Neural progenitor cell (in vitro differentiated cells): ENCODE results near the gene HEY2. TPM values are rescaled to one million over a fixed set of nuclear protein-coding genes. Genes with fewer than 3 reads are reported as not detected.

Experiments
- DNase-seq: peaks from one replicate; pipeline ENCODE4 v3.0.0-alpha.2; 2016; ENCODE audit warnings: low spot score
- H2AFZ ChIP-seq: fragments of 200-600 bp; sonication (generic); replicated peaks from 2 replicates; pipeline ENCODE4 v1.6.1; 2016; ENCODE audit warnings: antibody characterized with exemption
- H3F3A ChIP-seq: fragments of 200-600 bp; sonication (generic); 2 replicates; pipeline ENCODE4 v1.6.1; 2016; ENCODE audit warnings: antibody characterized with exemption, low read depth
- H3K27ac ChIP-seq: fragments of 200-600 bp; sonication (generic); 2 replicates; pipeline ENCODE4 v1.5.1; 2016; ENCODE audit warnings: mild to moderate bottlenecking
- H3K27me3 ChIP-seq: fragments of 200-600 bp; sonication (generic); 2 replicates; pipeline ENCODE4 v1.6.1; 2016; ENCODE audit warnings: mild to moderate bottlenecking, moderate library complexity
- H3K36me3 ChIP-seq: fragments of 200-600 bp; sonication (generic); 2 replicates; pipeline ENCODE4 v1.5.1; 2016
- H3K4me1 ChIP-seq: fragments of 200-600 bp; sonication (generic); 2 replicates; pipeline ENCODE4 v1.6.1; 2016; ENCODE audit warnings: mixed run types
- H3K4me2 ChIP-seq: fragments of 200-600 bp; sonication (generic); 2 replicates; pipeline ENCODE4 v1.6.1; 2016
- H3K4me3 ChIP-seq: fragments of 200-600 bp; sonication (generic); 2 replicates; pipeline ENCODE4 v1.5.1; 2016
- H3K79me2 ChIP-seq: fragments of 200-600 bp; sonication (generic); 2 replicates; pipeline ENCODE4 v1.6.1; 2016; ENCODE audit warnings: low read depth
- H3K9ac ChIP-seq: fragments of 200-600 bp; sonication (generic); 2 replicates; pipeline ENCODE4 v1.6.1; 2016
- H3K9me3 ChIP-seq: fragments of 200-600 bp; sonication (generic); 2 replicates; pipeline ENCODE4 v1.5.1; 2016; ENCODE audit warnings: low read depth
- H4K20me1 ChIP-seq: fragments of 200-600 bp; sonication (generic); 2 replicates; pipeline ENCODE4 v1.6.1; 2016; ENCODE audit warnings: low read depth
- H3K27ac Mint-ChIP-seq: 3 replicates; pipeline ENCODE4 v1.8.0; 2021; ENCODE audit warnings: mixed read lengths
- H3K27me3 Mint-ChIP-seq: 2 replicates; pipeline ENCODE4 v1.8.0; 2022; ENCODE audit warnings: low read depth, mild to moderate bottlenecking, inconsistent platforms, moderate library complexity, mixed read lengths; ENCODE audit not compliant: insufficient read depth
- H3K36me3 Mint-ChIP-seq: 3 replicates; pipeline ENCODE4 v1.8.0; 2021; ENCODE audit warnings: mixed read lengths
- H3K4me1 Mint-ChIP-seq: 3 replicates; pipeline ENCODE4 v1.8.0; 2021; ENCODE audit warnings: mixed read lengths
- H3K4me3 Mint-ChIP-seq: 3 replicates; pipeline ENCODE4 v1.8.0; 2021; ENCODE audit warnings: mild to moderate bottlenecking, moderate library complexity, mixed read lengths
- H3K9me3 Mint-ChIP-seq: 3 replicates; pipeline ENCODE4 v1.8.0; 2020; ENCODE audit warnings: mixed read lengths
- EZH2 ChIP-seq: fragments of 200-600 bp; sonication (generic); IDR thresholded peaks from 2 replicates; pipeline ENCODE4 v1.6.1; 2017; ENCODE audit warnings: antibody characterized with exemption, mild to moderate bottlenecking, moderate library complexity
- EZH2phosphoT487 ChIP-seq: fragments of 200-600 bp; sonication (generic); IDR thresholded peaks from 2 replicates; pipeline ENCODE4 v1.6.1; 2017; ENCODE audit warnings: antibody characterized with exemption
- total RNA-seq: library from RNA; depleted of rRNA; stranded (reverse); fragments of >200 nt; gene quantifications from 2 replicates; pipeline ENCODE4 v1.2.3, GENCODE V29; 2015; ENCODE audit warnings: low replicate concordance
- TF ChIP-seq, protein P1 (sequence below): fragments of 200-600 bp; sonication (generic); IDR thresholded peaks from 2 replicates; pipeline ENCODE4 v1.5.1; 2017; ENCODE audit warnings: antibody characterized with exemption, mild to moderate bottlenecking

The HEY2 gene
- total RNA-seq, 1 donor from 2014 or later = 1.1 TPM

DNA sequence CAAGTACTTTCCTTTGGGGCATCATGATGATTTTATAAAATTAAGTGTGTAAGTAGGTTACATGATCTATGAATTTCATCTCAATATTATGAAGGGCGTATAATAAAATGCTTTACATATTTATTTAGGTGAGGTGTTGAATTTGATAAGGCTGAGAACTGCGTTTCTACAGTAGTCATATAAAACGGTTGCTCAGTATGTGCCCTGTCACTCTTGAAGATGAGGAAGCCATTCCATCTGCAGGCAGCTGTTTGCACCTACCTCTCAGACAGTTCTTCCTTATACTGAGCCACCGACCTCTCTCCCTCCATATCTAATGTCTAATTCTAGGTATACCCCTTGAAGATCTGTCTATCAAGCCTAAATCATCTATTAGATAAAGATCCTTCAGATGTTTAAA, 57.4 kb downstream of the HEY2 start:
- H3K27ac ChIP-seq = no peak overlapping the region
- no peaks in the 10 kb centered on the region for H3K4me1 ChIP-seq

DNA sequence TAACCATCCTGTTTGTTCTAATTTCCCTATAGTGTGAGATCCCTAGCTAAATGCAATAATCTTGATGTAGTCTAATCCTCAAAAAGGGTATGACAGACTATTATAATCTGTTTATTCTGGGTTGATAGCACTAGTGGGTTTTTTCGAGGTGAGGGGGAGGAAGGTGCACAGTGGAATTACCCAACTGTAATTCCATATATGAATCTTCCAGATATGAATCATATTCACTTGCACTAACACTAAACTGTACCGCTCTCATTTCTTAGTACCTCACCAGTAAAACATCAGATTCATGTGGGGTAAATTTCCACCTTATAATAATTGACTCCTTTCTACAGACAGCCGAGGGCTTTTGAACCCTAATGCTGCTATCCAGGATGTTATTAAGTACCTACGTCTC, 57.9 kb downstream of the HEY2 start:
- Histone ChIP-seq H3F3A (no peaks in the 10 kb centered on the region), H3K4me1 (no peaks in the 10 kb centered on the region), H3K9me3 (no peaks in the 10 kb centered on the region), H3K4me3 (no peak overlapping the region), H4K20me1 (no peaks in the 10 kb centered on the region), H3K27ac (no peak overlapping the region), H3K4me2 (no peak overlapping the region), H2AFZ (no peak overlapping the region), H3K9ac (no peak overlapping the region), H3K79me2 (no peaks in the 10 kb centered on the region), H3K36me3 (no peaks in the 10 kb centered on the region), H3K27me3 (no peaks in the 10 kb centered on the region)
- Mint-ChIP-seq H3K27ac (no peak overlapping the region), H3K9me3 (no peaks in the 10 kb centered on the region), H3K36me3 (no peaks in the 10 kb centered on the region), H3K4me3 (no peak overlapping the region), H3K27me3 (no peaks in the 10 kb centered on the region), H3K4me1 (peaks cover 7% of the 10 kb centered on the region)
- DNase-seq = no peak
- TF ChIP-seq EZH2phosphoT487 = no peak
- no peak for TF ChIP-seq EZH2
- TF ChIP-seq, protein P1, sequence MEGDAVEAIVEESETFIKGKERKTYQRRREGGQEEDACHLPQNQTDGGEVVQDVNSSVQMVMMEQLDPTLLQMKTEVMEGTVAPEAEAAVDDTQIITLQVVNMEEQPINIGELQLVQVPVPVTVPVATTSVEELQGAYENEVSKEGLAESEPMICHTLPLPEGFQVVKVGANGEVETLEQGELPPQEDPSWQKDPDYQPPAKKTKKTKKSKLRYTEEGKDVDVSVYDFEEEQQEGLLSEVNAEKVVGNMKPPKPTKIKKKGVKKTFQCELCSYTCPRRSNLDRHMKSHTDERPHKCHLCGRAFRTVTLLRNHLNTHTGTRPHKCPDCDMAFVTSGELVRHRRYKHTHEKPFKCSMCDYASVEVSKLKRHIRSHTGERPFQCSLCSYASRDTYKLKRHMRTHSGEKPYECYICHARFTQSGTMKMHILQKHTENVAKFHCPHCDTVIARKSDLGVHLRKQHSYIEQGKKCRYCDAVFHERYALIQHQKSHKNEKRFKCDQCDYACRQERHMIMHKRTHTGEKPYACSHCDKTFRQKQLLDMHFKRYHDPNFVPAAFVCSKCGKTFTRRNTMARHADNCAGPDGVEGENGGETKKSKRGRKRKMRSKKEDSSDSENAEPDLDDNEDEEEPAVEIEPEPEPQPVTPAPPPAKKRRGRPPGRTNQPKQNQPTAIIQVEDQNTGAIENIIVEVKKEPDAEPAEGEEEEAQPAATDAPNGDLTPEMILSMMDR = no peak

More for the DNA sequence above, 57.4 kb downstream of the HEY2 start:
- H3K4me1 Mint-ChIP-seq = peaks cover 7% of the 10 kb centered on the region
- H3K36me3 ChIP-seq = no peaks in the 10 kb centered on the region
- no peak overlapping the region for H3K9ac ChIP-seq
- no peak overlapping the region for H2AFZ ChIP-seq
- H3K36me3 Mint-ChIP-seq = no peaks in the 10 kb centered on the region
- H3K79me2 ChIP-seq = no peaks in the 10 kb centered on the region
- H4K20me1 ChIP-seq = no peaks in the 10 kb centered on the region
- H3K4me3 Mint-ChIP-seq = no peak overlapping the region
- no peak overlapping the region for H3K27ac Mint-ChIP-seq
- H3K9me3 Mint-ChIP-seq = no peaks in the 10 kb centered on the region
- TF ChIP-seq EZH2phosphoT487 (no peak), EZH2 (no peak)
- TF ChIP-seq, protein P1 = no peak
- H3K4me3 ChIP-seq = no peak overlapping the region
- no peaks in the 10 kb centered on the region for H3K9me3 ChIP-seq
- no peaks in the 10 kb centered on the region for H3K27me3 Mint-ChIP-seq
- H3K27me3 ChIP-seq = no peaks in the 10 kb centered on the region
- H3K4me2 ChIP-seq = no peak overlapping the region
- DNase-seq = no peak
- H3F3A ChIP-seq = no peaks in the 10 kb centered on the region

DNA sequence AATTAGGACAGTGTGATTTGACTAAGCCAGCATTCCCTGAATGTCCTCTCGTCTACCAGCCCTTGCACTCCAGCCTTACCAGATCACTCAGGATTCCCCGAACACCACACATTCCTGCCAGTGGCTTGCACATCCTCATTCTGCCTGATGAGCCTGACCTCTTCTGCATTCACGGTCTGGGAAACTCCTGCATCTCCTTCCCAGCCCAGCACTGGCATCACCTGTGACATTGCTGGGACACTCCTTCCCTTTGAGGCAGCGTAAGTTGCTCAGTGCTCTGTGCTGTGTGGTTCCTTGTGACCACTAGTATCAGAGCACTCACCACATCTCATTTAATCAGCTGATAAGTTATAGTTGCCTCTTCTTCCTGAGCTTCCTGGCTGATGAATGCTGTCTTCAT, 58.6 kb downstream of the HEY2 start:
- no peaks in the 10 kb centered on the region for H3K9me3 Mint-ChIP-seq
- Histone ChIP-seq H3K27ac (no peak overlapping the region), H4K20me1 (no peaks in the 10 kb centered on the region), H3K4me2 (no peak overlapping the region), H2AFZ (no peak overlapping the region), H3K36me3 (no peaks in the 10 kb centered on the region), H3F3A (no peaks in the 10 kb centered on the region), H3K4me3 (no peak overlapping the region), H3K9ac (no peak overlapping the region), H3K27me3 (no peaks in the 10 kb centered on the region), H3K9me3 (no peaks in the 10 kb centered on the region), H3K79me2 (no peaks in the 10 kb centered on the region), H3K4me1 (no peaks in the 10 kb centered on the region)
- TF ChIP-seq, protein P1 = no peak
- TF ChIP-seq EZH2phosphoT487 (no peak), EZH2 (no peak)
- no peak for DNase-seq
- no peak overlapping the region for H3K4me3 Mint-ChIP-seq
- H3K27ac Mint-ChIP-seq = no peak overlapping the region
- H3K27me3 Mint-ChIP-seq = no peaks in the 10 kb centered on the region
- peaks cover 7% of the 10 kb centered on the region for H3K4me1 Mint-ChIP-seq
- no peaks in the 10 kb centered on the region for H3K36me3 Mint-ChIP-seq

DNA sequence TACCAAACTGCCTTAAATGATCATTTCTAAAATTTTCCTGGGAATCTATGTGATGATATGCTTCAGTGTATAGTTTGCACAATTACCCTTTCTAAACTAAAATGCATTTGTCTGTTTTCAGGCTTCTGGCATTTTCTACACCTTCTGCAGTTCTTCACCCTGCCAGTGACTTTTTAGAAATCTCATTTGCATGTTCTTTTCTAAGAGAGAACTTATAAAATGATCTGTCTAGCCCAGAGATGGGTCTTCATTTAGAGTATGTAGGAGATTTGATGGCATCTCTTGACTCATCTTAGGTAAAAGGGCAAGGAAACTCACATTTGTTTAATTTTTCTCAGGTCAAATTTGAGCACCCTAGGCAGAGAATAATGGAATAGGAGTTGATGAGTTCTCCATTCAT, 59.2 kb downstream of the HEY2 start:
- H3K4me3 ChIP-seq = no peak overlapping the region
- H3K4me1 ChIP-seq = no peaks in the 10 kb centered on the region
- Mint-ChIP-seq H3K27me3 (no peaks in the 10 kb centered on the region), H3K27ac (no peak overlapping the region), H3K36me3 (no peaks in the 10 kb centered on the region), H3K4me1 (peaks cover 7% of the 10 kb centered on the region), H3K4me3 (no peak overlapping the region), H3K9me3 (no peaks in the 10 kb centered on the region)
- DNase-seq = no peak
- H3F3A ChIP-seq = no peaks in the 10 kb centered on the region
- no peak overlapping the region for H2AFZ ChIP-seq
- H3K36me3 ChIP-seq = no peaks in the 10 kb centered on the region
- no peaks in the 10 kb centered on the region for H3K79me2 ChIP-seq
- TF ChIP-seq, protein P1 = no peak
- TF ChIP-seq EZH2phosphoT487 = no peak
- TF ChIP-seq EZH2 = no peak
- H3K27me3 ChIP-seq = no peaks in the 10 kb centered on the region
- H4K20me1 ChIP-seq = no peaks in the 10 kb centered on the region
- H3K4me2 ChIP-seq = no peak overlapping the region
- H3K9me3 ChIP-seq = no peaks in the 10 kb centered on the region
- H3K27ac ChIP-seq = no peak overlapping the region
- no peak overlapping the region for H3K9ac ChIP-seq
